Vagina (tissue), 2 donors: ENCODE data around the gene ETFBKMT. TPM values are rescaled to one million over a fixed set of nuclear protein-coding genes. Genes with fewer than 3 reads are reported as not detected.

Experiments used
- DNase-seq, 2 donors: peaks; one replicate each; pipeline ENCODE4 v3.0.0-alpha.2; 2017; ENCODE audit errors: extremely low spot score in 2 of 2
- H3K27ac ChIP-seq: fragments of 200-600 bp; sonication (generic); one replicate; pipeline ENCODE4 v1.5.1; 2019
- H3K27me3 ChIP-seq: fragments of 200-600 bp; sonication (generic); one replicate; pipeline ENCODE4 v1.5.1; 2019
- H3K36me3 ChIP-seq, 2 donors: fragments of 200-600 bp; sonication (generic); one replicate each; pipeline ENCODE4 v1.5.1; 2017 to 2019
- H3K4me1 ChIP-seq: fragments of 200-600 bp; sonication (generic); one replicate; pipeline ENCODE4 v1.5.1; 2019
- H3K4me3 ChIP-seq, 2 donors: fragments of 200-600 bp; sonication (generic); 1 replicate in 1 of 2; 2 replicates in 1 of 2; pipeline ENCODE4 v1.5.1; 2016 to 2019
- H3K9me3 ChIP-seq: fragments of 200-600 bp; sonication (generic); one replicate; pipeline ENCODE4 v1.5.1; 2019
- POLR2A ChIP-seq, 2 donors: fragments of 450-650 bp; IDR thresholded peaks; one replicate each; pipeline ENCODE4 v1.6.1; 2017; ENCODE audit warnings: antibody characterized with exemption in 2 of 2, mild to moderate bottlenecking in 2 of 2, moderate library complexity in 2 of 2
- POLR2AphosphoS5 ChIP-seq, 2 donors: sonication (generic); formaldehyde crosslinking; IDR thresholded peaks; one replicate each; pipeline ENCODE4 v1.9.0; 2017; ENCODE audit warnings: antibody characterized with exemption in 2 of 2, mild to moderate bottlenecking in 2 of 2, low read depth in 1 of 2; ENCODE audit not compliant: insufficient read depth in 1 of 2
- intact Hi-C: fragments of 100-400 bp; cut with DNase I; formaldehyde crosslinking; loops from one replicate; pipeline ENCODE4 v1.15.1; 2023
- total RNA-seq: library from RNA; depleted of rRNA; stranded (reverse); fragments of >200 nt; gene quantifications from one replicate; pipeline ENCODE4 v1.2.3, GENCODE V29; 2016
- TF ChIP-seq, protein P1 (sequence below), 3 experiments: fragments of 450-650 bp in 2 of 3; fragments of 200-600 bp in 1 of 3; sonication (generic) in 1 of 3; IDR thresholded peaks; one replicate each; pipeline ENCODE4 v1.5.1; 2017 to 2019; ENCODE audit warnings: antibody characterized with exemption in 3 of 3, mild to moderate bottlenecking in 2 of 3, moderate library complexity in 2 of 3

ETFBKMT gene, protein sequence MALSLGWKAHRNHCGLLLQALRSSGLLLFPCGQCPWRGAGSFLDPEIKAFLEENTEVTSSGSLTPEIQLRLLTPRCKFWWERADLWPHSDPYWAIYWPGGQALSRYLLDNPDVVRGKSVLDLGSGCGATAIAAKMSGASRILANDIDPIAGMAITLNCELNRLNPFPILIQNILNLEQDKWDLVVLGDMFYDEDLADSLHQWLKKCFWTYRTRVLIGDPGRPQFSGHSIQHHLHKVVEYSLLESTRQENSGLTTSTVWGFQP
- 0.98 TPM for total RNA-seq

DNA sequence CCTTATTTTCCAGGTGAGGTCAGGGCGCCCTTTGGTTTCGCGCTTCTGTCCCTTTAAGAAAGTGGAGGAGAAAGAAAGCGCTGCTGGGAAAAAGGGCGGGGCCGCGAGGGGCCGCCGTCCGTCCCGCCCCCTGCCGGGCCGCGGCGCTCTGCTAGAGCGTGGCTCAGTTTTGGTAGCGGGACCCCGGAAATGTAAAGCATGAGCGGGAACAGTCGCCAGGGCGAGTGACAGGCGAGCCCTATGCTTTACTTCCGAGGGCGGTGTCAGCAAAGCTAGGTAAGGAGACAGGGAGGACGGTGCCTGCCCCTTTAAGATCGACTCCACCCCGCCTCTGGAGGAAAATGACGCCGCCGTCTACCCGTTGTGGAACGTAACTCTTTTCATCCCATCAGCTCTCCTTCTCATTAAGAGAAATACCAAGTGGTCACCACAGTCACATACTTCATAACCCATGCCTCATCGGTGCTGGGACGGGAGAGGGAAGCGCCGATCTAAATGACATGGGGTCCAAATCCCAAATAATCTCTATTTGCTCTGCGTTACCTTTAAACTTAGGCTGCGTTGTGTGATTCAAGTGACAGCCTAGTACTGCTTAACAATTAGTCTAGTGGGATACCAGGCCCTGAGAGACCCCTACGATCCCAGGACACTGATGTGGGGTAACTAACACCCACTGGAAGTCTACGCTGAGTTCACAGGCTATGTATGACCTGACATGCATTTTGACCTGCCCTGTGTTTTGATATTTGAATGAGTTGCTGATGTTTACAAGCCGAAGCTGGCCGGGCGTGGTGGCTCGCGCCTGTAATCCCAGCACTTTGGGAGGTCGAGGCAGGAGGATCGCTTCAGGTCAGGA is at the start of gene ETFBKMT:
ETFBKMT (plus strand) TSS at position 602 of the 856 bp plus-strand sequence. CDS start 2,266 bp downstream, outside the sequence.
- intact Hi-C loops = loop anchor here (10.0 kb wide), 3 partner anchors 65 to 645 kb away; partner anchors contain the start of genes AMN1 and BICD1
- Histone ChIP-seq H3K27ac (peak within 1 kb of the TSS; percentile 90), H3K36me3 (no peaks in the 10 kb centered on the region), H3K27me3 (no peaks in the 10 kb centered on the region), H3K4me1 (peaks cover 15% of the 10 kb centered on the region), H3K4me3 (peak within 1 kb of the TSS; percentile 71 to 81), H3K9me3 (no peaks in the 10 kb centered on the region)
- DNase-seq = peak in 1 of 2 donors; percentile 93
- TF ChIP-seq POLR2A (IDR thresholded peaks at IDR 0.05) = no peak
- TF ChIP-seq, protein P1, sequence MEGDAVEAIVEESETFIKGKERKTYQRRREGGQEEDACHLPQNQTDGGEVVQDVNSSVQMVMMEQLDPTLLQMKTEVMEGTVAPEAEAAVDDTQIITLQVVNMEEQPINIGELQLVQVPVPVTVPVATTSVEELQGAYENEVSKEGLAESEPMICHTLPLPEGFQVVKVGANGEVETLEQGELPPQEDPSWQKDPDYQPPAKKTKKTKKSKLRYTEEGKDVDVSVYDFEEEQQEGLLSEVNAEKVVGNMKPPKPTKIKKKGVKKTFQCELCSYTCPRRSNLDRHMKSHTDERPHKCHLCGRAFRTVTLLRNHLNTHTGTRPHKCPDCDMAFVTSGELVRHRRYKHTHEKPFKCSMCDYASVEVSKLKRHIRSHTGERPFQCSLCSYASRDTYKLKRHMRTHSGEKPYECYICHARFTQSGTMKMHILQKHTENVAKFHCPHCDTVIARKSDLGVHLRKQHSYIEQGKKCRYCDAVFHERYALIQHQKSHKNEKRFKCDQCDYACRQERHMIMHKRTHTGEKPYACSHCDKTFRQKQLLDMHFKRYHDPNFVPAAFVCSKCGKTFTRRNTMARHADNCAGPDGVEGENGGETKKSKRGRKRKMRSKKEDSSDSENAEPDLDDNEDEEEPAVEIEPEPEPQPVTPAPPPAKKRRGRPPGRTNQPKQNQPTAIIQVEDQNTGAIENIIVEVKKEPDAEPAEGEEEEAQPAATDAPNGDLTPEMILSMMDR (IDR thresholded peaks at IDR 0.05) = peak in 2 of 3 experiments; percentile 52 to 66
- peak; percentile 72 to 90 for TF ChIP-seq POLR2AphosphoS5 (IDR thresholded peaks at IDR 0.05; ENCODE audit: insufficient read depth in 1 of 2, low read depth in 1 of 2)

DNA sequence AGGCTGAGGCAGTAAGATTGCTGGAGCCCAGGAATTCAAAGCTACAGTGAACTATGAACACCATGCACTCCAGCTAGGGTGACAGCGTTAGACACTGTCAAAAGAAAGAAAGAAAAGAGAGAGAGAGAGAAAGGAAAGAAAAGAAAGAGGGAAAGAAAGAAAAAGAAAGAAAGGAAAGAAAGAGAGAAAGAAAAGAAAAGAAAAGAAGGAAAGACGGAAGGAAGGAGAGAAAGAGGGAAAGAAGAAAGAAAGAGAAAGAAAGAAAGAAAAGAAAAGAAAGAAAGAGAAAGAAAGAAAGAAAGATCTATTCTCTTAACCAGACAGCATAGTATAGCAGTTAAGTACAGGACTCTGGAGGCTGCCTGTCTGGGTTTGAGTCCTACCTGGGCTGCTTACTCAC is 46.7 kb upstream of the ETFBKMT start:
- no peak for DNase-seq
- H3K36me3 ChIP-seq = no peaks in the 10 kb centered on the region
- no peaks in the 10 kb centered on the region for H3K4me1 ChIP-seq
- no peak overlapping the region for H3K27ac ChIP-seq
- TF ChIP-seq POLR2A (IDR thresholded peaks at IDR 0.05) = no peak
- TF ChIP-seq, protein P1 (IDR thresholded peaks at IDR 0.05) = no peak
- no peak for TF ChIP-seq POLR2AphosphoS5 (IDR thresholded peaks at IDR 0.05; ENCODE audit: insufficient read depth in 1 of 2, low read depth in 1 of 2)
- no peaks in the 10 kb centered on the region for H3K27me3 ChIP-seq
- no peak overlapping the region for H3K4me3 ChIP-seq
- peaks cover 3% of the 10 kb centered on the region for H3K9me3 ChIP-seq
- intact Hi-C loops = no loop called here

DNA sequence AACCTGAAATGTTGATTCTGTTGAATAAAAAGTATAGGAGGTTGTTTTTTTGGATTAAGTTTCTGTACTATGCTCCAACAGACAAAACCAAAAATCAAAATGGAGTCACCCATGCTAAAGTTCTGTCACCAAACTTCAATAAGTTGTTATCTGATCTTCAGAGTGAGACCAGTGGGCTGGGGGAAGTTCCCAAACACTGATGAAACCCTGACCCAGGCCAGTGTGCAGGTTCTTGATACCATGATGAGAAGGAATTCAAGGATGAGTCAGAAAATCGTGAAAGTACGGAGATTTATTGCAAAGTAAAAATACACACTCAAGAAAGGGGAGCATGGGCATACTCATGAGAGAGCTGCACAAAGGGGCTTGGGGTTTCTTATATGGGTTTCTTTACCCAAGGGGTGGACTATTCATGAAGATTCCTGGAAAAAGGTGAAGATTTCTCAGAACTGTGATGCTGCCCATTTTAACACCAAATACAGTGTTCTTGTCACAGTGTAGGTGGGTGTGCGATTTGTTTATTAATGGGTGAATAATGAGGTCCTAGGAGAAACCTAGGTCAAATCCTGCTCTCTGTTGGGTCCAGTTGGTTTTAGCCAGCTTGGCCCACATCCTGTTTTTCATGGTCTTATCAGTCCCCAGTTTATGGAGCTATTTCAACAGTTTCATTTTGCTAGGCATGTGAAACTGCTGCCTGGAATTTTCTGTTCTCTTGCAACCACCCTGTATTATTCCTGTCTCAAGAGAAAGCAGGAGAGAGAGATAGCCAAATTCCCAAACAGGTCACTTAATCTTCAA is 41.1 kb upstream of the ETFBKMT start:
- H3K27me3 ChIP-seq = no peaks in the 10 kb centered on the region
- no peak for TF ChIP-seq POLR2AphosphoS5 (IDR thresholded peaks at IDR 0.05; ENCODE audit: insufficient read depth in 1 of 2, low read depth in 1 of 2)
- no peak for TF ChIP-seq POLR2A (IDR thresholded peaks at IDR 0.05)
- TF ChIP-seq, protein P1 (IDR thresholded peaks at IDR 0.05) = no peak
- H3K4me1 ChIP-seq = no peaks in the 10 kb centered on the region
- intact Hi-C loops = no loop called here
- H3K9me3 ChIP-seq = no peaks in the 10 kb centered on the region
- no peak overlapping the region for H3K4me3 ChIP-seq
- no peaks in the 10 kb centered on the region for H3K36me3 ChIP-seq
- H3K27ac ChIP-seq = no peak overlapping the region
- DNase-seq = no peak

DNA sequence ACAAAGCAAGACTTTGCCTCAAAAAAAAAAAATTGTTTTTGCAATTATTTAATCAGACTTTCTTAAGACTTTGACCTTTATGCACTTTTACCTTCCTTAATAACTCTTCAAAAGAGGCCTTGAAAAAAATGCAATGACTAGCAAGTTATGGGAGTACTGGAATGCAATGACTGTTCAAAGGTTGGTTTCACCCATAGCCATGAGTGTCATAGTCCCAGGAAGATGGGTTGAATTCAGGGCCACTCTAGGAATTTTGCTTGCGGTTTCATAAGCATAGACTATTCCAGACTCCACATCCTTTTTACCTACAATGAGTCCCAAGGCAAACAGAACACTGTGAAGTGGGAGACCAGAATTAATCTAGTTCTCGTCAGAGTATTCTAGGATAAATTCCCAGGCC is 39.2 kb upstream of the ETFBKMT start:
- intact Hi-C loops = no loop called here
- no peaks in the 10 kb centered on the region for H3K4me1 ChIP-seq
- H3K27ac ChIP-seq = no peak overlapping the region
- TF ChIP-seq, protein P1 (IDR thresholded peaks at IDR 0.05) = no peak
- no peak for TF ChIP-seq POLR2AphosphoS5 (IDR thresholded peaks at IDR 0.05; ENCODE audit: insufficient read depth in 1 of 2, low read depth in 1 of 2)
- no peak for TF ChIP-seq POLR2A (IDR thresholded peaks at IDR 0.05)
- H3K4me3 ChIP-seq = no peak overlapping the region
- H3K36me3 ChIP-seq = no peaks in the 10 kb centered on the region
- H3K27me3 ChIP-seq = no peaks in the 10 kb centered on the region
- DNase-seq = no peak
- H3K9me3 ChIP-seq = no peaks in the 10 kb centered on the region
